GM19463 (cell line): ENCODE results near the gene RPP21.
"Not testable (repeated sequence)": the region's sequence is repeated elsewhere in the genome, so short reads cannot be mapped to it uniquely, and the experiment has no call there.

Source experiments
- ATAC-seq: cut with Tn5 transposase; IDR thresholded peaks from one replicate; pipeline ENCODE4 v1.9.1; 2021; ENCODE audit warnings: mild to moderate bottlenecking, moderate library complexity; ENCODE audit not compliant: unreplicated experiment

RPP21 gene

DNA sequence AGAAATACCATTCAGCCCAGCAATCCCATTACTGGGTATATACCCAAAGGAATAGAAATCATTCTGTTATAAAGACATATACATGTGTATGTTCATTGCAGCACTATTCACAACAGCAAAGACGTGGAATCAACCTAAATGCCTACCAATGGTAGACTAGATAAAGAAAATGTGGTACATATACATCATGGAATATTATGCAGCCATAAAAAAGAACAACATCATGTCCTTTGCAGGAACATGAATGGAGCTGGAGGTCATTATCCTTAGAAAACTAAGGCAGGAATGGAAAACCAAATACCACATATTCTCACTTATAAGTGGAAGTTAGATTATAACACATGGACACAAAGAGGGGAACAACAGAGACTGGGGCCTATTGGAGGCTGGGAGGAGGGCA is 24.3 kb downstream of the RPP21 start:
- ATAC-seq, result not testable (repeated sequence)

DNA sequence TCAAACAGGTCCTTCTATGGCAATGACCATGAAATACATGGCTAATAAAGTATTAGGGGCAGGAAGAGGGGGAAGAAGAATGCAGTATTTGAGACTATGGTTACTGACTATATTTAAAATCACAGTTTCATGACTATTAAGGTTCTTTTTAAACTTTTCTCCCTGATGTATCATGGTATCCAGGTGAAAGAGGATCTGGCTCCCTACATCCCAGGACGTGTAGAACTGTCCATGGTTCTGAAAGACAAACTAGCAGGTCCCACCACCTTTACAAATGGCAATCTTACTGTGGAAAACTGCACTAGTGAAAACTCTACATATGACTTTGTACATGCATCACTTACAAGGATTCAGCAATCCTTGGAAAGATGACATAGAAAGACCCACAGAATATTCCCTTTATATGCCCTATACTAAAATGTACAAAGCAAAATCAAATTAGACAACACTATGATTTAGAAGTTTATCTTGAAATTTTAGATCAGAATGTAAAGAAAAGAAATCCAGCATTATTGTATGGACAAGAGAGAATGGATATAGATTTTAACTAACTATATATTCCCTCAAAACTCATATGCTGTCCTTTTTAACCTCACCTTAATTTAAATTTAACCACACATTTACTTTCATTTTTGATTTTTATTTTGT is 33.5 kb downstream of the RPP21 start:
- no peak for ATAC-seq

DNA sequence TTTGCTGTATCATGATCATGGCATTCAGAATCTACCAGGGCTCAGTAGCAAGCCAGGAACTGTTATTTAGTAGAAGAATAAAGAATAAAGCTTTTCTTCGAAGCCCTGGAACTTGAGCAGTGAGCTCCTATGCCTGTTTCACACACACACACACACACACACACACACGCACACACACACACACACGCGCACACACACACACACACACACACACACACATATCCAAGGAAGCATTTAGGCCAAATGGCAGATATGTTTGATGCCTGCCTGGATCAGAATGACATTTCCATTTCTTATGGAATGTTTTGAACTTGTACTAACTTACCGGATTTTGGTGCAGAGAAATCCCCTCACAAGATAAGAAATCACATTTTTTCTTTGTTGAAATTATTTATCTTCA is 35.5 kb downstream of the RPP21 start:
- no peak for ATAC-seq

DNA sequence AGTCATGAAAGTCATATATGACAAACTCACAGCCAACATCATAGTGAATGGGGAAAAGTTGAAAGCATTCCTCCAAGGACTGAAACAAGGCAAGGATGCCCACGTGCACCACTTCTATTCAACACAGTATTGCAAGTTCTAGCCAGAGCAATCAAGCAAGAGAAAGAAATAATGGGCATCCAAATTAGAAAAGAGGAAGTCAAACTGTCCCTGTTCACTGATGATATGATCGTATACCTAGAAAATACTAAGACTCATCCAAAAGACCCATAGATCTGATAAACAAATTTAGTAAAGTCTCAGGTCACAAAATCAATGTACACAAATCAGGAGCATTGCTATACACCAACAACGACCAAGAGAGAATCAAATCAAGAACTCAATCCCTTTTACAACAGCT is 41.2 kb downstream of the RPP21 start:
- no peak for ATAC-seq

DNA sequence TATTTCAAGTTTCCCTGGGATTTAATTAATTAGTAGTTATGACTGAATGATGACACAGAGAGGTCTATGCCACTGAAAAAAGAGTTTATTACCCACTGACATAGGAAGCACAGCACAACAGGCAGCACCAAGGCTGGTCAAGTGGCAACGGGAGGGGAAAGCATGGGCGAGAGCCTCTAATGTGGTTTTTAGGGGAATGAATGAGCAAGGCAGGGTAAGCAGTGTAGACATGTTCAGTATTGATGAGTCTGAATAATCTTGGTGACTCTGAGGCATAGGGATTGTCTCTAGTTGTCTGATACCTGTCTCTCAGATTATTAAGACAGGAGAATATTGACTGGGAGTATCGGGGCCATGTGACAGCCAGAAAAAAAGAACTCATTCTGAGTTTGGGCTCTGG is 46.3 kb downstream of the RPP21 start:
- no peak for ATAC-seq

DNA sequence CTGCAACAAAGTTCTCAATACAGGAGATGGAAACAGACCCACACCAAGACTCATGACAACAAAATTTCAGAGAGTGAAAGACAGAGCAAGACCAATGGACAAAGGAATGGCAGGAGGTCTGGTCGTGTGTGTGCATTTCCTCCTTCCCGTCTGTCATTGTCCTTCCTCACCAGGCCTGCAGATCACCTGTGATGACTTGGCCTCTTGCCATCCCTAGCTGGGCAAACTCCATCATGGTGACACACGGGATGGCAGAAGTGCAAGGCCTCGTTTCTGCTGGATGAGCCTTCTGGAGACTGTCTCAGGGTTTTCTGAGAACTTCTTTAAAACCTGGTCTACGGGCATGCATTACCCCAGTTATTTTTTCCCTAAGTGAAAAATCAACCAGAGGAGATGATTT is 49.2 kb downstream of the RPP21 start:
- ATAC-seq, result no peak
